Fibroblast of lung (primary cell): ENCODE results near the gene CFL2.

Experiments
- EZH2 ChIP-seq: IDR thresholded peaks from 2 replicates; pipeline ENCODE4 v1.5.1; 2012; ENCODE audit warnings: low read length, control low read depth, mild to moderate bottlenecking; ENCODE audit errors: missing control alignments
- TF ChIP-seq, protein P1 (sequence below), 2 donors: IDR thresholded peaks in 1 of 2; conservative IDR thresholded peaks in 1 of 2; 1 replicate in 1 of 2; 2 replicates in 1 of 2; pipeline ENCODE4 v1.5.1; 2011 to 2012; ENCODE audit warnings: low read length in 2 of 2, control low read depth in 1 of 2, inconsistent platforms in 1 of 2, low read depth in 1 of 2, mild to moderate bottlenecking in 1 of 2

DNA sequence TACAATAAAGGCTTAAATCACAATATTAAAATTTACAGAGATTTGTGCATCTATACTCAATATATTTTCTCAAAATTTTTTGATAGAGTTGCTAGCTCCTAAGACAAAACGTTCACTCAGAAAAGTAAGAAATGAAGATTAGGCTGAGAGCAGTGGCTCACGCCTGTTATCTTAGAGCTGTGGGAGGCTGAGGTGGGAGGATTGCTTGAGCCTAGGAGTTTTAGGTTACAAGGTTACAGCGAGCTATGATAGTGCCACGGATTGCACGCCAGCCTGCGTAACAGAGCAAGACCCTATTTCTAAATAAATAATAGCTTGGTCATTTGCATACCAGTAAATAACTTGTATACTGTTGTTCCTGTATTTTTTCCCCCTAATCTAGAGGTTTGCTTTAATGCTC, 35.0 kb upstream of the CFL2 start:
- TF ChIP-seq, protein P1, sequence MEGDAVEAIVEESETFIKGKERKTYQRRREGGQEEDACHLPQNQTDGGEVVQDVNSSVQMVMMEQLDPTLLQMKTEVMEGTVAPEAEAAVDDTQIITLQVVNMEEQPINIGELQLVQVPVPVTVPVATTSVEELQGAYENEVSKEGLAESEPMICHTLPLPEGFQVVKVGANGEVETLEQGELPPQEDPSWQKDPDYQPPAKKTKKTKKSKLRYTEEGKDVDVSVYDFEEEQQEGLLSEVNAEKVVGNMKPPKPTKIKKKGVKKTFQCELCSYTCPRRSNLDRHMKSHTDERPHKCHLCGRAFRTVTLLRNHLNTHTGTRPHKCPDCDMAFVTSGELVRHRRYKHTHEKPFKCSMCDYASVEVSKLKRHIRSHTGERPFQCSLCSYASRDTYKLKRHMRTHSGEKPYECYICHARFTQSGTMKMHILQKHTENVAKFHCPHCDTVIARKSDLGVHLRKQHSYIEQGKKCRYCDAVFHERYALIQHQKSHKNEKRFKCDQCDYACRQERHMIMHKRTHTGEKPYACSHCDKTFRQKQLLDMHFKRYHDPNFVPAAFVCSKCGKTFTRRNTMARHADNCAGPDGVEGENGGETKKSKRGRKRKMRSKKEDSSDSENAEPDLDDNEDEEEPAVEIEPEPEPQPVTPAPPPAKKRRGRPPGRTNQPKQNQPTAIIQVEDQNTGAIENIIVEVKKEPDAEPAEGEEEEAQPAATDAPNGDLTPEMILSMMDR (conservative IDR thresholded peaks at IDR 0.05 in 1 of 2, IDR thresholded peaks at IDR 0.05 in 1 of 2; ENCODE audit: low read depth in 1 of 2, low read length in 2 of 2) = no peak
- TF ChIP-seq EZH2 = no peak
